AG09319 (cell line): Measurements from ENCODE around the gene FOSB.
A peak's percentile ranks its signal among the peaks of the same experiment; 100 is the strongest.

Source experiments
- DNase-seq: peaks from one replicate; pipeline ENCODE4 v3.0.0-alpha.2; 2010; ENCODE audit warnings: low read depth; ENCODE audit errors: extremely low read depth
- TF ChIP-seq, protein P1 (sequence below): IDR thresholded peaks from 2 replicates; pipeline ENCODE4 v1.5.1; 2011; ENCODE audit warnings: low read depth, mild to moderate bottlenecking, inconsistent platforms, low read length, moderate library complexity

Gene FOSB

DNA sequence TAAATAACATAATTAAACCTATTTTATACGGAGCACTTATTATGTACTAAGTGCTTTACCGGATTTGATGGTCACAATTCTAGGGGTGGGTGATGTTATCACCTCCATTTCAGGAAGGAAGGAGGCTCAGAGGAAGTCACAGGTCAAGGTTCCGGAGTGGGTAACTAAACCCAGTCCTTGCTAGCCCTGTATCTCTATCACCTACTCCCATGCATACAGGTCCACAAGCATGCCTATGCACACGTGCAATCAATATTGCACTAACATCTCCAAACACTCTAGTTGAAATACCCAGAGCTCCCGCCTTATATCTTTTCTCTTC lies 17.8 kb upstream of the FOSB start:
- no peak for DNase-seq
- TF ChIP-seq, protein P1, sequence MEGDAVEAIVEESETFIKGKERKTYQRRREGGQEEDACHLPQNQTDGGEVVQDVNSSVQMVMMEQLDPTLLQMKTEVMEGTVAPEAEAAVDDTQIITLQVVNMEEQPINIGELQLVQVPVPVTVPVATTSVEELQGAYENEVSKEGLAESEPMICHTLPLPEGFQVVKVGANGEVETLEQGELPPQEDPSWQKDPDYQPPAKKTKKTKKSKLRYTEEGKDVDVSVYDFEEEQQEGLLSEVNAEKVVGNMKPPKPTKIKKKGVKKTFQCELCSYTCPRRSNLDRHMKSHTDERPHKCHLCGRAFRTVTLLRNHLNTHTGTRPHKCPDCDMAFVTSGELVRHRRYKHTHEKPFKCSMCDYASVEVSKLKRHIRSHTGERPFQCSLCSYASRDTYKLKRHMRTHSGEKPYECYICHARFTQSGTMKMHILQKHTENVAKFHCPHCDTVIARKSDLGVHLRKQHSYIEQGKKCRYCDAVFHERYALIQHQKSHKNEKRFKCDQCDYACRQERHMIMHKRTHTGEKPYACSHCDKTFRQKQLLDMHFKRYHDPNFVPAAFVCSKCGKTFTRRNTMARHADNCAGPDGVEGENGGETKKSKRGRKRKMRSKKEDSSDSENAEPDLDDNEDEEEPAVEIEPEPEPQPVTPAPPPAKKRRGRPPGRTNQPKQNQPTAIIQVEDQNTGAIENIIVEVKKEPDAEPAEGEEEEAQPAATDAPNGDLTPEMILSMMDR, result no peak

GRCh38 chr19:45451131-45451849 lies 16.5 kb upstream of the FOSB start:
- TF ChIP-seq, protein P1, result no peak
- no peak for DNase-seq

DNA sequence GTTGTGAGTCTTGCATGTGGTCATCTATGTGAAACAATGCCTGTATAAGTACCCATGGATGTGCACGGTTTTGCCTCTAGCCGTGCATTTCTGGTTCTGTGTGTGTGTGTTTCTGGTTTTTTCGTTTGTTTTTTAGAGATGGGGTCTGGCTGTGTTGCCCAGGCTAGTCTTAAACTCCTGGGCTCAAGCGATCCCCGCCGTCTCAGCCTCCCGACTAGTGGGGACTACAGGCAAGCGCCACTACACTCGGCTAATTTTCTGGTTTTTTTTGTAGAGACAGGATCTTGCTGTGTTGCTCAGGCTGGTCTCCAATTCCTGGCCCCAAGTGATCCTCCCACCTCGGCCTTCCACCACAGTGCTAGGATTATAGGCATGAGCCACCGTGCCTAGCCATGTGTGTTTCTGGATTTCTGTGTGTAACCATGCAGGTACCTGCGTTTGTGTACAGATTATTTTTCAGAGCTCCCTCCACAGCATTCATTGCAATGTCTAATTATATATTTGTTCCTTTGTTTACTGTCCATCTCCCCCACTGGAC lies 15.9 kb upstream of the FOSB start:
- DNase-seq, result no peak
- TF ChIP-seq, protein P1, result no peak

DNA sequence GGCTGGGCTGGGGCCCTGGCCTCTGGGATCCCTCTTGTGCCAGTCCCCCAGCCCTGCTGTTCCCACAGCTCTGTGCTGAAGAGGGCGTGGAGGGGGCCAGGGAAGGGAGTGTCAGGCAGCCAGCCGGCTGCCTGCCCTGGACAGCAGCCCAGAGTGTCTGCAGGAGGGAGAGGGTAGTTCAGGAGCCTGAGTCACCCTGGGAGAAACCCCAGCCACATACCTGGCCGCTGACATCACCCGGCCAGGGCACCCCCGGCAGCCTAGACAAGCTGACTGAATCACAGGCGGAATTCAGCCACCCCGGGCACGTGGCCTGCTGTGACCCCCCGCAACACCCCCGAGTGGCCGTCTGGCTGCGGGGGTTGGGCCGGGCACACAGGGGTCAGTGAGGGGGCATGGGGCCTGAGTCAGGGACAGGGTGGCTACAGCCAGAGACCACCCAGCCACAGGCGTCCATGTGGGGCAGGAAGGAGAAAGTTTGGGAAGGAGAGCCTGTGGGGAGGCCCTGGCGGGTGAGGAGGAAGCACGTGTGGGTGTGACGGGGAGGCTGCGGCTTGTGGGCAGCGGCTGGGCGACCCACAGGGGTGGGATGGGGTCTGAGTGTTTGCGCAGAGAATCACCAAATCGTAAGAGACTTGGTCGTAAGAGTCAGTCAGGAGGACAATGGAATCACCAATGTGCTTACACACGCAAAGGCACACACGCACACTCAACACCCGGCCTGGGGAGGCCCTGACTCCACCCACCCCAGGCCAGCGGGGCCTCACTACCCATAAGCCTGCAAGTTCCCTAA lies 11.9 kb upstream of the FOSB start:
- DNase-seq, result peak; percentile 97
- TF ChIP-seq, protein P1, result no peak

- no peak for DNase-seq
- TF ChIP-seq, protein P1, result no peak
These were observed 11.3 kb upstream of the FOSB start for GRCh38 chr19:45456500-45456815.

DNA sequence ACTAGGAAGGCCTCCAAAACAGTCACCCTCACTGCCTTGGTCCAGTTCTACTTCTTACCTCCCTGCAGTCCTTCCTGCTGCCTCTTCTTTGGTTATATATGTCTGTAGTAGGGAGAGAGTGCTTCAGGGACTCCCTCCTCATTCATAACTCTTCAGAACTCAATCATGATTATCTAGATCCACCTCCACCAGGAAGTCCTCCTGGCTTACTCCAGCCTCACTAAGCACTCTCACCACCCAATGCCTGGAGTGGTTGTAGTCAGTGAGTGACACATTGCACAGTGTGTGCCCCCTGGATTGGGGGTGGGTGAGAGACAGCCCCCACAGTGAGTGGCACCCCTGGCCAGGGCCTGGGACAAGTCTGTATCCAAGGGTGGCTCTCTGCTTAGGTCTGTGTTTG lies 10.0 kb upstream of the FOSB start:
- TF ChIP-seq, protein P1, result no peak
- no peak for DNase-seq

DNA sequence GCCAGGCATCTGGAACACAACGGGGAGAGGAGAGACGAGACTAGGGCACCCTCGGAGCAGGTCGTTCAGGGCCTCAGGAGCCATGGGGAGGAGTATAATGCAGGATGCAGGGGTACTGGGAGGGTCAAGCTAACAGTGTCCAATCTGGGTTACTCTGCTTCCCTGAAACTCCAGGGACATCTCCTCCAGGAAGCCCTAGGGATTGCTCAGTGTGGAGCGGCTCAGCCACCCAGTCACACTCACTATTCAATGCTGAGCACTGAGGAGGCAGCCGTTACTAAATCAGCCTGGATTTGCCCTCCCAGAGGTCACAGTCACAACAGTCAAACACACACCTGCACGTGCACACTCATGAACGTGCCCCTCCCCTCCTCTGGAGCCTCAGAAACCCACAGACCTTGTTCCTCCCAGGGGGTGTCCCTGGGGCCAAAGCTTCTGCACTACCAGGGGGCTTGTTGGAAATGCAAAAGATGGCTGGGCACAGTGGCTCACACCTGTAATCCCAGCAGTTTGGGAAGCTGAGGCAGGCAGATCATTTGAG lies 6.9 kb upstream of the FOSB start:
- DNase-seq, result no peak
- TF ChIP-seq, protein P1, result no peak
